Sigmoid colon (tissue), 7 donors: ENCODE results near the gene LRRC75B. TPM values are rescaled to one million over a fixed set of nuclear protein-coding genes. Genes with fewer than 3 reads are reported as not detected.

Experiments used
- DNase-seq: peaks from one replicate; pipeline ENCODE4 v3.0.0-alpha.2; 2019
- H3K27ac ChIP-seq, 4 donors: fragments of 200-600 bp; sonication (generic); one replicate each; pipeline ENCODE4 v1.5.1; 2016 to 2019; ENCODE audit warnings: mild to moderate bottlenecking in 1 of 4
- H3K27me3 ChIP-seq, 3 donors: fragments of 200-600 bp; sonication (generic); one replicate each; pipeline ENCODE4 v1.5.1; 2019; ENCODE audit warnings: mild to moderate bottlenecking in 1 of 3
- H3K36me3 ChIP-seq, 4 donors: fragments of 200-600 bp; sonication (generic); one replicate each; pipeline ENCODE4 v1.5.1; 2016 to 2019
- H3K4me1 ChIP-seq, 4 donors: fragments of 200-600 bp; sonication (generic); one replicate each; pipeline ENCODE4 v1.5.1; 2017 to 2019
- H3K4me3 ChIP-seq, 4 donors: fragments of 200-600 bp; sonication (generic); one replicate each; pipeline ENCODE4 v1.5.1; 2017 to 2019; ENCODE audit warnings: mild to moderate bottlenecking in 2 of 4, moderate library complexity in 1 of 4
- H3K9me3 ChIP-seq, 4 donors: fragments of 200-600 bp in 3 of 4; sonication (generic) in 3 of 4; one replicate each; pipeline versions ENCODE4 v1.5.1 to v1.6.1; 2013 to 2019
- EP300 ChIP-seq, 4 donors: sonication (generic); formaldehyde crosslinking; IDR thresholded peaks; one replicate each; pipeline ENCODE4 v1.6.1; 2017; ENCODE audit warnings: antibody characterized with exemption in 4 of 4
- POLR2A ChIP-seq, 2 donors: fragments of 450-650 bp; IDR thresholded peaks; one replicate each; pipeline ENCODE4 v1.6.1; 2016; ENCODE audit warnings: antibody characterized with exemption in 2 of 2, mild to moderate bottlenecking in 2 of 2, moderate library complexity in 2 of 2
- POLR2AphosphoS5 ChIP-seq, 4 donors: sonication (generic); formaldehyde crosslinking; IDR thresholded peaks; one replicate each; pipeline ENCODE4 v1.6.1; 2017; ENCODE audit warnings: antibody characterized with exemption in 4 of 4
- WGBS, 2 donors: extraction: QIAGEN DNeasy Blood & Tissue Kit; methylation state at CpG; one replicate each; pipeline ENCODE4 v1.1.7; 2013; 5-methylcytosine and 5-hydroxymethylcytosine counted together
- intact Hi-C: fragments of 100-400 bp; cut with DNase I; formaldehyde crosslinking; loops from one replicate; pipeline ENCODE4 v1.15.1; 2023
- polyA plus RNA-seq, 3 donors: library from polyadenylated mRNA; stranded (reverse); fragments of 200-250 nt; gene quantifications; one replicate each; pipeline ENCODE4 v1.2.3, GENCODE V29; 2013
- total RNA-seq, 4 donors: library from RNA; depleted of rRNA; stranded (reverse); fragments of >200 nt; gene quantifications; one replicate each; pipeline ENCODE4 v1.1.0, GENCODE V29; 2016
- TF ChIP-seq, protein P1 (sequence below), 4 experiments: fragments of 450-650 bp in 3 of 4; fragments of 200-600 bp in 1 of 4; IDR thresholded peaks; one replicate each; pipeline ENCODE4 v1.5.1; 2016 to 2019; ENCODE audit warnings: antibody characterized with exemption in 4 of 4, mild to moderate bottlenecking in 3 of 4, moderate library complexity in 2 of 4
- donor health status: healthy with polysubstance abuse.
- donor health status: Bipolar disorder and iron deficiency.
- donor health status: healthy.

Gene LRRC75B
- total and polyA plus RNA-seq, 7 donors: 2.5 to 18.6 (median 13.3) TPM

DNA sequence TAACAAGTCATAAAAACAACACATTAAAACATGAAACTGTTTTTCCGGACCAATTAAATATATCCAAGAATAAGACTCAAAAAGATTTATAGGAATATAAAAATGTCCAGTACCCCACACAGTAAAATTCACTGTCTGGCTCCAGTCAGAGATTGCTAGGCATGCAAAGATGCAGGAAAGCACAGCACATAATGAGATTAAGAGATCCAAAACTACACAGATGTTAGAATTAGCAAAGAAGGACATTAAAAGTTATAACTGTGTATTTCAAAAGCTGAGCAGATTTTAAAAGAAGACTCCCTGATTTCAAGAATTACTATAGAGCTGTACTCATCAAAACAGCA lies 13.6 kb downstream of the LRRC75B start:
- H3K4me3 ChIP-seq: no peak overlapping the region
- H3K27ac ChIP-seq: peak overlapping the region in 1 of 4 donors; percentile 39
- peaks cover 0 to 29% (median 5%) of the 10 kb centered on the region in 4 donors for H3K36me3 ChIP-seq
- intact Hi-C loops: no loop called here
- TF ChIP-seq POLR2AphosphoS5 (IDR thresholded peaks at IDR 0.05): no peak
- TF ChIP-seq, protein P1, sequence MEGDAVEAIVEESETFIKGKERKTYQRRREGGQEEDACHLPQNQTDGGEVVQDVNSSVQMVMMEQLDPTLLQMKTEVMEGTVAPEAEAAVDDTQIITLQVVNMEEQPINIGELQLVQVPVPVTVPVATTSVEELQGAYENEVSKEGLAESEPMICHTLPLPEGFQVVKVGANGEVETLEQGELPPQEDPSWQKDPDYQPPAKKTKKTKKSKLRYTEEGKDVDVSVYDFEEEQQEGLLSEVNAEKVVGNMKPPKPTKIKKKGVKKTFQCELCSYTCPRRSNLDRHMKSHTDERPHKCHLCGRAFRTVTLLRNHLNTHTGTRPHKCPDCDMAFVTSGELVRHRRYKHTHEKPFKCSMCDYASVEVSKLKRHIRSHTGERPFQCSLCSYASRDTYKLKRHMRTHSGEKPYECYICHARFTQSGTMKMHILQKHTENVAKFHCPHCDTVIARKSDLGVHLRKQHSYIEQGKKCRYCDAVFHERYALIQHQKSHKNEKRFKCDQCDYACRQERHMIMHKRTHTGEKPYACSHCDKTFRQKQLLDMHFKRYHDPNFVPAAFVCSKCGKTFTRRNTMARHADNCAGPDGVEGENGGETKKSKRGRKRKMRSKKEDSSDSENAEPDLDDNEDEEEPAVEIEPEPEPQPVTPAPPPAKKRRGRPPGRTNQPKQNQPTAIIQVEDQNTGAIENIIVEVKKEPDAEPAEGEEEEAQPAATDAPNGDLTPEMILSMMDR (IDR thresholded peaks at IDR 0.05): no peak
- TF ChIP-seq POLR2A (IDR thresholded peaks at IDR 0.05): no peak
- TF ChIP-seq EP300 (IDR thresholded peaks at IDR 0.05): no peak
- WGBS, 2 donors: 11 to 56% methylated on average over 1 of the region's 1 CpG
- H3K4me1 ChIP-seq: peaks cover 0 to 36% (median 15%) of the 10 kb centered on the region in 4 donors
- no peaks in the 10 kb centered on the region for H3K27me3 ChIP-seq
- no peaks in the 10 kb centered on the region for H3K9me3 ChIP-seq
- no peak for DNase-seq

- intact Hi-C loops: no loop called here
- H3K9me3 ChIP-seq: no peaks in the 10 kb centered on the region
- DNase-seq: no peak
- WGBS, 2 donors: 24 to 70% methylated on average over 8 of the region's 8 CpGs
- H3K27me3 ChIP-seq: no peaks in the 10 kb centered on the region
- peak overlapping the region in 2 of 4 donors; percentile 13 to 39 for H3K27ac ChIP-seq
- peaks cover 0 to 36% (median 6%) of the 10 kb centered on the region in 4 donors for H3K36me3 ChIP-seq
- no peak overlapping the region for H3K4me3 ChIP-seq
- TF ChIP-seq EP300 (IDR thresholded peaks at IDR 0.05): no peak
- TF ChIP-seq POLR2A (IDR thresholded peaks at IDR 0.05): no peak
- TF ChIP-seq, protein P1 (IDR thresholded peaks at IDR 0.05): no peak
- TF ChIP-seq POLR2AphosphoS5 (IDR thresholded peaks at IDR 0.05): no peak
- H3K4me1 ChIP-seq: peaks cover 0 to 30% (median 9%) of the 10 kb centered on the region in 4 donors
Measured at GRCh38 chr22:24578355-24579257, 14.3 kb downstream of the LRRC75B start.

DNA sequence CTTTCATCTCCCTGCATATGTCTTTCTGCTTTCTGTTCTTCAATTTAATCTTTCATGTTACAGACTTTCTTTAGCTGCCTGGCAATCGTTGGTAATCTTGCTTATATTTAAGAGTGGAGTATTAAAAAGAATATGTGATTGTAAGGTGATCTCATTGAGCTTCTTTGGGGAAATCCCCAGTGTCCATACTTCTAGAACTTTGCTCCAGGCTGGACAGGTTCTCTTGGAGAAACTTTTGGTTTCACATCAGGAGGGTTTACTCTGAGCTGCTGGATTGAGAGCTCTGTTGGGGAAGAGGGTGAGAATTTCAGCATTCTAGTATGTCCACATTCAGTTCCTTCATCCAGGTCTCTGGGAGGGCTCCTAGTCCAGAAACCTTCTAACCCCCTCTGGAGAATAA lies 16.1 kb downstream of the LRRC75B start:
- Histone ChIP-seq H3K27me3 (no peaks in the 10 kb centered on the region), H3K9me3 (no peaks in the 10 kb centered on the region), H3K4me3 (no peak overlapping the region), H3K27ac (no peak overlapping the region), H3K36me3 (peaks cover 5 to 54% (median 15%) of the 10 kb centered on the region in 4 donors), H3K4me1 (peaks cover 0 to 21% (median 2%) of the 10 kb centered on the region in 4 donors)
- no peak for TF ChIP-seq POLR2A (IDR thresholded peaks at IDR 0.05)
- intact Hi-C loops: no loop called here
- DNase-seq: no peak
- 18 to 74% methylated on average over 1 of the region's 1 CpG for WGBS, 2 donors

- Histone ChIP-seq H3K27me3 (no peaks in the 10 kb centered on the region), H3K36me3 (peaks cover 12 to 79% (median 38%) of the 10 kb centered on the region in 4 donors), H3K4me3 (no peak overlapping the region), H3K4me1 (peaks cover 0 to 9% (median 8%) of the 10 kb centered on the region in 4 donors), H3K9me3 (no peaks in the 10 kb centered on the region), H3K27ac (no peak overlapping the region)
- no peak for DNase-seq
- TF ChIP-seq, protein P1 (IDR thresholded peaks at IDR 0.05): no peak
- TF ChIP-seq EP300 (IDR thresholded peaks at IDR 0.05): no peak
- no peak for TF ChIP-seq POLR2A (IDR thresholded peaks at IDR 0.05)
- no peak for TF ChIP-seq POLR2AphosphoS5 (IDR thresholded peaks at IDR 0.05)
- intact Hi-C loops: no loop called here
- WGBS, 2 donors: 93 to 96% methylated on average over 7 of the region's 7 CpGs
Measured at GRCh38 chr22:24571266-24571665, 21.6 kb downstream of the LRRC75B start.

- no peaks in the 10 kb centered on the region for H3K27me3 ChIP-seq
- H3K4me3 ChIP-seq: no peak overlapping the region
- intact Hi-C loops: no loop called here
- H3K36me3 ChIP-seq: peaks cover 12 to 58% (median 32%) of the 10 kb centered on the region in 4 donors
- H3K4me1 ChIP-seq: peaks cover 0 to 36% (median 24%) of the 10 kb centered on the region in 4 donors
- H3K27ac ChIP-seq: peak overlapping the region in 1 of 4 donors; percentile 2
- WGBS, 2 donors: 80 to 85% methylated on average over 10 of the region's 10 CpGs
- no peak for DNase-seq
- H3K9me3 ChIP-seq: no peaks in the 10 kb centered on the region
- TF ChIP-seq POLR2A (IDR thresholded peaks at IDR 0.05): no peak
- TF ChIP-seq, protein P1 (IDR thresholded peaks at IDR 0.05): no peak
- TF ChIP-seq POLR2AphosphoS5 (IDR thresholded peaks at IDR 0.05): no peak
- TF ChIP-seq EP300 (IDR thresholded peaks at IDR 0.05): no peak
Measured at GRCh38 chr22:24567668-24568067, 25.2 kb downstream of the LRRC75B start.
